ENCODE measurements around the gene SORBS1. TPM values are rescaled to one million over a fixed set of nuclear protein-coding genes. Genes with fewer than 3 reads are reported as not detected.

SORBS1 gene
- total and polyA plus RNA-seq, 3 donors from 2014 or later: 34.4 to 46.6 (median 38.8) TPM

GRCh38 chr10:95360122-95360714 lies 201.0 kb downstream of the SORBS1 start:
- intact Hi-C loops (cut with DNase I; ENCODE audit: low total_unique reads): loop anchor here (10.0 kb wide), 1 partner anchor 115 kb away; no protein-coding TSS in a partner anchor
- no peak overlapping the region for H3K4me3 ChIP-seq

GRCh38 chr10:95359466-95359865 lies 201.7 kb downstream of the SORBS1 start:
- no peaks in the 10 kb centered on the region for H3K27me3 ChIP-seq
- no peak overlapping the region for H3K4me3 ChIP-seq
- TF ChIP-seq POLR2A (IDR thresholded peaks at IDR 0.05) (no peak), CTCF (IDR thresholded peaks at IDR 0.05) (no peak)
- H3K27ac ChIP-seq: no peak overlapping the region
- intact Hi-C loops (cut with DNase I; ENCODE audit: low total_unique reads): no loop called here
- no peaks in the 10 kb centered on the region for H3K4me1 ChIP-seq
- 91 to 94% methylated on average over 6 of the region's 6 CpGs for WGBS, 2 donors
- no peak for DNase-seq
- no peaks in the 10 kb centered on the region for H3K36me3 ChIP-seq (ENCODE audit: low read depth, missing control alignments)
- H3K9me3 ChIP-seq: no peaks in the 10 kb centered on the region

More at GRCh38 chr10:95360122-95360714, 201.0 kb downstream of the SORBS1 start:
- H3K4me1 ChIP-seq: no peaks in the 10 kb centered on the region
- no peak overlapping the region for H3K27ac ChIP-seq
- H3K27me3 ChIP-seq: no peaks in the 10 kb centered on the region
- no peaks in the 10 kb centered on the region for H3K36me3 ChIP-seq (ENCODE audit: low read depth, missing control alignments)
- no peak for DNase-seq
- TF ChIP-seq POLR2A (IDR thresholded peaks at IDR 0.05) (no peak), CTCF (IDR thresholded peaks at IDR 0.05) (no peak)
- H3K9me3 ChIP-seq: no peaks in the 10 kb centered on the region

- Histone ChIP-seq H3K27ac (no peak overlapping the region), H3K36me3 (ENCODE audit: low read depth, missing control alignments) (no peaks in the 10 kb centered on the region), H3K9me3 (no peaks in the 10 kb centered on the region), H3K4me3 (no peak overlapping the region), H3K4me1 (no peaks in the 10 kb centered on the region), H3K27me3 (no peaks in the 10 kb centered on the region)
- WGBS, 2 donors: 76 to 91% methylated on average over 16 to 23 of the region's 23 CpGs
- no peak for TF ChIP-seq CTCF (IDR thresholded peaks at IDR 0.05)
- no peak for TF ChIP-seq POLR2A (IDR thresholded peaks at IDR 0.05)
- no peak for DNase-seq
- intact Hi-C loops (cut with DNase I; ENCODE audit: low total_unique reads): no loop called here
These were observed 204.8 kb downstream of the SORBS1 start for GRCh38 chr10:95356190-95356955.

GRCh38 chr10:95355301-95355700 lies 205.9 kb downstream of the SORBS1 start:
- no peaks in the 10 kb centered on the region for H3K27me3 ChIP-seq
- H3K9me3 ChIP-seq: no peaks in the 10 kb centered on the region
- no peak overlapping the region for H3K27ac ChIP-seq
- 78 to 86% methylated on average over 7 of the region's 7 CpGs for WGBS, 2 donors
- no peaks in the 10 kb centered on the region for H3K36me3 ChIP-seq (ENCODE audit: low read depth, missing control alignments)
- intact Hi-C loops (cut with DNase I; ENCODE audit: low total_unique reads): no loop called here
- no peak for DNase-seq
- no peak overlapping the region for H3K4me3 ChIP-seq
- H3K4me1 ChIP-seq: no peaks in the 10 kb centered on the region
- TF ChIP-seq CTCF (IDR thresholded peaks at IDR 0.05): no peak
- no peak for TF ChIP-seq POLR2A (IDR thresholded peaks at IDR 0.05)

All from testis (tissue), 3 donors.